HG03095 (cell line): ENCODE measurements around the gene NFAM1.

ENCODE experiments used
- ATAC-seq: cut with Tn5 transposase; IDR thresholded peaks from one replicate; pipeline ENCODE4 v1.9.1; 2021; ENCODE audit warnings: moderate library complexity; ENCODE audit not compliant: unreplicated experiment

NFAM1 gene

DNA sequence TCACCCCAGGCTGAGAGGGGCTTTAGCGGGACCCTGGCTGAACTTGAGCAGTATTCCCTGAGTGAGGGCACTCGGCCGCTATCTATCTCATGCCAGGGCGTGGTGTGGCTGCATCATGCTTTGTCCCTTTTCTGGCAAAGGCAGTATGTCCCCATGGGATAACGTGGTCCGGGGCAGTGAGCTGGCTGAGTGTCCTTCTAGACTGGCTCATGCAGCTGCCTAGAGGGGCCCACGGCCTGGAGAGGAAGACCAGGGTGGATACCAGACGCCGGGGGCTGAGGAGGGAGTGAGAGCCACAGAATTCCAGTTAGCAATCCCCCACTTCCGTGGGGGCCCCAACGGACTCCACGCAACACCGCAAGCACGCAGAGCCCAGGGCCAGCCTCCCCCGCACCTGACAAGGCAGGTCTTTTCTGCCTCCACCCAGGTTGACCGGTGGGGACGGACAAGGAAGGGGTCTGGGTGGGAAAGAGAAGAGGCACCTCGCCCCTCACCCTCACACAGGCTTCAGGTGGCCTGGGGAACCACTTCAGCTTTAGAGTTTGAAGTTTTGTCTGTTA, 15.5 kb downstream of the NFAM1 start:
- no peak for ATAC-seq

DNA sequence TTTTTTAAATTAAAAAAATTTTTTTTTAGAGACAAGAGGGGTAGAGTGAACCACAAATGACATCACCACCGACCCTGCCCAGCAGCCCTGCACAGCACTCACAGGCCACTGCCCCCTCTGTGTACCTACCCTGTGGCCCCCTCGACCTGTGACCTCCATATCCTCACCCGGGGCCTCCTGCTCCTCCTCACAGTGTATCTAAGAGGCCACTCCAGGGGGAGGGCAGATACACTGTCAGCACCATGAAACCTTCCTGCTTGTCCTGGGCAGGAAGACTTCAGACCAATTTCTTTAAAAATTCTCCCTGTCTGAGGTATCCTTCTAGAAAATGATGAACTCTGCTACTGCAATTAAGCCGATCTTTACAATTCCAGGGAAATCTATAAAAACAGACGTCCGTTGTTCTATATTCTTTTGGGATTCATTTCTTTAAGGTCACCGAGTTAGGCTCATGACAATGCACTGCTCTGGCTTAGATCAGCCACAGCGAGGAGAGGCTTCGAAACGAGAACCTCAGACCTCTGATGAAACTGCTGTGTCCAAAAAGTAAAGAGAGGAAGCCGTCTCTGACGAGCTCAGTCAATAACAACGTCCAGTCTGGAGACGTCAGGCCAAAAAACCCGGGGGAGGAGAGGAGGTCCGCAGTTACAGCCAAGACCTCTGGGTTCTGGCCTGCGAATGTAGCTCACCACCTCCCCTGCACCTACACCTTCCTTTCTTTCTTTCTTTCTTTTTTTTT, 17.5 kb downstream of the NFAM1 start:
- no peak for ATAC-seq

DNA sequence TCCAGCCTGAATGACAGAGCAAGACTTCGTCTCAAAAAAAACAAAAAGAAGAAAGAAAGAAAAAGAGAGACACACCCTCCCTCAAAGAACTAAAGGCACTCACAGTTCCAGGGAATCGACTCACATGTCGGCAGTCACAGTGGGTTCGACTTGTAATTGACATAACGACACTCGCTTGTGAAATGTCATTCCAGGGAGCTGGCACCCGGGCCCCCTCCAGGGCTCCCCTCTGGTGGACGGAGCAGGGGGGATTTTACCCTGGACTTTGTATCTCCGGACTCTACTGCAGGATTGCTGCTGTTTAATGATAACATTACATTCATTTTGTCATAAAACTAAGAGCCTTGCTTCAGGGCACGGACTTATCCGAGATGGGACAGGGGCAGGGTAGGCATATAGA, 18.2 kb downstream of the NFAM1 start:
- no peak for ATAC-seq

DNA sequence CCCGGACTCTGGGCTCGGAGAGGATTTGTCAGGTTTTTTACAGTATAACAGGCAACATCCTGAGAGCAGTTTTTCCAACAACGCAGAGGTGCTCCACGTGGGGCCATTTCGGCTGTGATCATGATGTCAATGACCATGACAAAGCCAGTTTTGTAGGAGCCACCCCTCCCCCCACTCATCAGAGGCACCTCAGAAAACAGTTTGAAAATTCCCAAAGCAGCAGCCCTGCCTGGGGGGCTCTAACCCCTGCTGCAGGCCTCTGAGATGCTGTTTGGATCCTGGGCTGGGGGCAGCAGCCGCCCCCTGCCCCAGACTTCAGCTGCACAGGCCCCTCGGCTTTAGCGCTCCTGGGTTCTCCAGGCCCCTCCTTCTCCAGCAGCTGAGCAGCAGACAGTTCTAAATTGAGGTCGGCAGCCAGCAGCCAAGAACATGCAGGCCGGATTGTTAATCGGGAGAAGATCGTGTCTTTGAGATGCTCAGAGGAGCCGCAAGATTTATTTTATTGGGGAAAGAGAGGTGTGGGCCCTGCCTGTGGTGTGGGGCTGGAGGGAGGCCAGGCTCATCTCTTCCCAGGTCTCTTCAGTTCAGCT, 19.4 kb downstream of the NFAM1 start:
- ATAC-seq, result no peak

DNA sequence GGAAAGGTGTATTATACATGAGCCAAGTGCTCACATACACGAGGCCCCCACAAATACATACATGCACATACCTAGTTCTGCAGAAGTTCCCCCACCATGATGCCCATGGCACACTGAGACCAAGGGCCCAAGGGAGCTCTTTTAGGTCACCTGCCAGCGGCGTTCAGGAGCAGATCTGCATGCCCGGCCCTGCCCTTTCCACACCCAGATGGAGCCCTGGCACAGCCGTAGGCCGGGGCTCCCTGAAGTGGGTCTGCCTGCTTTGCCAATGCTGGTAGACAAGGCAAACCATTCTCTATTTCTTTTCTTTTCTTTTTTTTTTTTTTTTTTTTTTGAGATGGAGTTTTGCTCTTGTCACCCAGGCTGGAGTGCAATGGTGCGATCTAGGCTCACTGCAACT, 21.5 kb downstream of the NFAM1 start:
- ATAC-seq, result no peak

DNA sequence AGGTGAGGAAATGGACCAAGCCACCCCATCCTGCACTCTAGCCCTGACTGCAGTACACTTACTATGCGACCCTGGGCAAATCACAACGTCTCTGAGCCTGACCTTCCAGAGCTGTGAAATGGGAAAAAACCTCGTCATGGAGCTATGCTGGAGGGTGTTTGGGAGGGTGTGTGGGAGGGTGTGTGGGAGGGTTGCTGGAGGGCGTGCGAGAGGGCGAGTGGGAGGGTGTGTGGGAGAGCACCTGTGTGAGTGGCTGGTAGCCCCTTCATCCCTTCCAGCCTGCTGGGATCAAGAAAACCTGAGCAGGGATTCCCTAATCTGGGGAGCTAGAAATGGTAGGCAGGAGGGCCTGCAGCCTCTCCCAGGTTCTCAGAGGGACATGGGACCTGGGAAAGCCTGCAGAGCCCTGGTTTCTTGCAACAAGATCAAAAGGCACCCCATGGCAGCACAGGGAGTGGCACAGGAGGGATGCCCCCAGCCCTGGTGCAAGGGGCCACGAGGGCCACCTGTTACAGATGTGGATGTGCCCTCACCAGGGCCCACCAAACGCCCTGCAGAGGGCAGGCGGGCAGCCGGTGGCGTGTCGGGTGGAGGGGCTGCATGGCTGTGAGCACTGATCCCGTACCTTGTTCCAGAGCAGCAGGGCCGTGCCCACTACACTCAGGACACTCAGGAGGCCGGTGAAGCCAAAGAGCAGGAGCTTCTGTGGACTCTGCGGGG, 23.2 kb downstream of the NFAM1 start:
- no peak for ATAC-seq

DNA sequence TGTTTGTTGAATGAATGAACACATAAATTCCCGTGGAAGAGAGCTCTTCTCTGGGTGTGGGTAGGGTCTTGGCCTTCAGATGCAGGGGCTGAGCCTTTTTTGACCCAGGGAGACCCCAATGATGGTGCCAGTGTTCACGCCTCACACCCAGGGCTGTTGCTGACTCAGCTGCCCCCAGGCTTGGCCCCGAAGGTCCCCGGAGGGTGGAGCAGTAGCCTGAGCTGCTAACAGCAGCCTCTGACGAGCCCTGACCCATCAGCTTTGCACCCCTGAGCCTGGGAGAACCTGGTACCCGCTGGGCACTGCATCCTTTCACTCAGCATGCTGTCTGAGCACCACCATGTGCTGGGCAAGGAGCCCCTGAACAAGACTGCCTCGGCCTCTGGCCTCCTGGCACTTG, 23.9 kb downstream of the NFAM1 start:
- no peak for ATAC-seq

DNA sequence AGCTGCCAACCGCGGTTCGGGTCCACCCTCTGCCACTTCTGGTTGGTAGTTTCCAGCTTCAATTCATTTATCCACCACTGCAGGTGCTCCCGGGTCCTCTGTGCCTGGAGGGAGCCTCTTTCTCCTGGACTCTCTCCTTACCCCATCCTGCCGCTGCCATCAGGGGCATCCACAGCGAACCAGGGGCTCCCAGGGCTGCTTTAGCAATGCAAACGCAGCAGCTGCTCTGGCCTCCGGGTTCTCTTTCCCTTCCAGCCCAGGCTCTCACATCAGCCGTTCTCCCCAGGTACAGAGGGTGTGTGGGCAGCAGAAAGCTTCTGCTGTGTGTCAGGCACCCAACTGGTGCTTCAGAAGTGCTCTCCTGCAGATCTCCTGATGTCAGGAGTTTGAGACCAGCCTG, 27.9 kb downstream of the NFAM1 start:
- ATAC-seq, result no peak

DNA sequence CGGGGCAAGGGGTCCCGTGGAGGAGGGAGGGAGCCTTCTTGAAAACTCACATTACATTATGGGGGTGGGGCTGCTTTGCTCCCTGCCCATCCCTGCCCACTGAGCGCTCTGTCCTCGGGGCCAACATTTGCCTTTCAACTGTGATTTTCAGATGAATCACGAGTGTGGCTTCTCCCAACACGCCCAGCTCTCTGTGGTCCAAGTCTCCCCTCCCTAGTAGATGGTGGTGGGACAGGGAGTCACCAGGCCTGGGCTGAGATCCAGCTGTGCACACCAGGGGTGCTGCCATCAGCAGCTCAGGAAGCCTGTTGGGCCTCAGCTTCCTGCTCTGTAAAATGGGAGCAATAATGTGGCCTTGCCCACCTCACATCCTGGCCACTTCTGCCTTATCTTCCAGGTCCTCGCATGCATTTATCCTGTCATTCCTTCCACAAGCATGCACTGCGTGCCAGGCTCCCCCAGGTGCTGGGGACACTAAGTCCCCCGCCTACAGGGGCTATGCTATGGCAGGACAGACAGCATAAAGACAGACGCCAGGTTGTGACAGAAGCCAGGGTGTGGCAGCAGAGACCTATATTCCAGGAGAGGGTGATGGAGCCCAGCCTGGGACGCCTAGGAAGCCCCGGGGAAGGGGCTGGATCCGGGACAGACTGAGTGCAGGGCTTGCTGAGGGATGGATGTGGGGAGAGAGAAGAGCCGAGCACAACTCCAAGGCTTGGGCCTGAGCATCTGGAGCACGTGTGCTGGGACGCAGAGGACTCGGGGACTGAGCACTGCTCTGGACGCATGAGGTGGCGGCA, 30.5 kb downstream of the NFAM1 start:
- ATAC-seq, result no peak

DNA sequence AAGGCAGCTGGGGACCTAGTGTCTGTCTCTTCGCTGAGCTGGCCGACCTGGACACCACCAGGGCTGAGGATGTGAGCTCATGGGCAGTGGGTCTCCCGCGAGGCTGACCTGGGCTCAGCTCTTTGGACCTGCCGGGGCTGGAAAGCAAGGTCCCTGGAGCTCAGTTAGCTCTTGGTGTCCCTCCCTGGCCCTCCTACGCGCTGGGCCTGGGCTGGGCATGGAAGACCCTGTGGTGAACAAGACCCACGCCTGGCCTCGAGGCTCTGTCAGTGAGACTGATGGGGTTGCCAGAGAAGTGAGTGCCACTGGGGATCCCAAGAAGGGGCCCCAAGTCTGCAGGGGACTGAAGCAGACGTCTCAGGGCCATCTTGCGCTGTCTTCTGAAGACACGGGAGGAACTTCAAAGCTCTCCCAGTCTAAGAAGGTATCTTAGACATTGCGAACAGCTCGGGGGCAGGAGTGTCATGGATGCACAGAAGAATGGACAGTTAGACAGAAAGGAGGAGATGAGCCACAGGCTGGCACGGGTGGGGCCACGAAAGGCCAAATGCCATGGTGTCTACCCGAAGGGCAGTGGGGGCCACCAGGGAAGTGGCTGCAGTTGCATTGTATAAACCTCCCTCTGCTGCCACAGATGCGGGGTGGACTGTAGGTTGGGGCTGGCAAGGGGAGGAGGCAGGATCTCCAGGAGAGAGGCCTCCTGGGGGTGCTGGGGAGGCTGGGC, 31.2 kb downstream of the NFAM1 start:
- no peak for ATAC-seq

DNA sequence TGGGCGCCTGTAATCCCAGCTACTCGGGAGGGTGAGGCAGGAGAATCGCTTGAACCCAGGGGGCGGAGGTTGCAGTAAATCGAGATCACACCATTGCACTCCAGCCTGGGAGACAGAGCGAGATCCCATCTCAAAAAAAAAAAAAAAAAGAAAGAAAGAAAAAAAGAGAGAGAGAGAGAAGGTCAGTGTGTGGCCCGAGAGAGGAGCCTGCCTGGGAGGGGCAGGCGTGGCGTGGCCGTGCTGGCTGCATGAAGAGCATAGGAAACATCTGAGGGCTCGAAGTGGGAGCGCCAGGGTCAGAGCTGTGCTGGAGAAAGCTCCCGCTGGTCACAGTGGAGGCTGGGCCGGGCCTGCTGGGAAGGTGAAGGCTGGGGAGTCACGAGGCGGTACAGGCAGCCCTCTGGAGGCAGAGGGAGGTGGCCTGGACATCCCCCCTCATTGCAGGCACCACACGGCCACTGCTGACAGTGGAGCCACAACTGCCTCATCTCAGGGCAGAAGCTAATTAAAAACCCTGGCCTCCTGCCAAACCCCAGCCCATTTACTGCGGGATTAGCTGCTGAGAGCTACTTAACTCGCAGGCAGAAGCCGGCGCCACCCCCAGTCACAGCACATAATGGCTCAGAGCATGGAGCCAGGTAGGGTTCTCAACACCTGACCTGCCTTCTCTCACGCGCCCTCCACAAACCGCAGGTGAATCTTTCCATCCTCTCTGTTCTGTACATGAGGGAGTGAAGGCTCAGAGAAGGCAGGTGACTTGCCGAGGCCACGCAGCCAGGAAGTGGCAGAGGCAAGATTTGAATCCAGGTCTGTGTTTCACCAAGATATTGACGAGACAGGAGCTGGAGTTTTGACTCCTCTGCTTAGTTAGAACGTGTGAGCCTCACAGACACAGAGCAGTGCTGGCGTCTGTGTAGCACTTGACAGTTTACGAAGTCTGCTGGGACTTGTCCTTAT, 32.6 kb downstream of the NFAM1 start:
- no peak for ATAC-seq

DNA sequence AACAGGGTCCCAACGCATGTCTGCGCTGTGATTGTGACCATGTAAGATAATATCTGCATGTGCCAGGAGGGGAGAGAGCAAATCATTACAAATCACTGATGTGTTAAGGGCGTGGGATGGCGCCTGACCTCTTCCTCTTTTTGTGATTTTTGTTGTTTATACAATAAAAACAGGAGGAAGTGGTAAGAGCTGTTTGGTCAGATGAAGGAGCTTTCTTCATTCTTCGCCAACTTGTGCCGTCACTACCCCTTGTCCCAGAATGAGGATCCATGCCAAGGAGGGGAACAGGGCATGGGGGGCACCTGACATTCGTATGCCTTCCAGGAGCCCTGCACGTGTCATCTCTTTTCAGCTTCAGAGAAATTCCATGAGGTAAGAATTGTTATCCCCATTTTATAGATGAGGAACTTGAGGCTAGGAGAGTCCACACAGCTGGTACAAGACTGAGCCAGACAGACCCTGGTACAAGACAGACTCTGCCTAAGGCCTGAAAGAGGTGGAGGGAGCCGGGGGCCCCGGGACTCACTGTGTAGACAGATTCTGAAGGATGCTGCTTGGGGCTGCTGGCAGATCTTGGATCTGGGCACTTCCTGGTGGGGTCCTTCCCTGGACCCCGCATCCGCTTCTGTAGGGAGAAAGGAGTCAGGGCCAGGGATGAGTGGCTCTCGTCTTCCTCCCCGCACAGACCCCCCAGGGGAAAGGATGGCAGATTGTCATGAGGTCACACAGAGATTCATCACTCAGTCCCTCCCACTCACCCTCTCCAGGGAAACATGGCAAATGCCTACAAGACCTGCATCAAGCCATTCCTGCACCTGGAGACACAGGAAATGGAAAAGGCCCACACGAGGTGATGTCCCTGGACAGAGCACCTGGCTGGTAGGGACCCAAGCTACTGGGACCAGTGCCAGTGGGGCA, 34.6 kb downstream of the NFAM1 start:
- ATAC-seq, result no peak

DNA sequence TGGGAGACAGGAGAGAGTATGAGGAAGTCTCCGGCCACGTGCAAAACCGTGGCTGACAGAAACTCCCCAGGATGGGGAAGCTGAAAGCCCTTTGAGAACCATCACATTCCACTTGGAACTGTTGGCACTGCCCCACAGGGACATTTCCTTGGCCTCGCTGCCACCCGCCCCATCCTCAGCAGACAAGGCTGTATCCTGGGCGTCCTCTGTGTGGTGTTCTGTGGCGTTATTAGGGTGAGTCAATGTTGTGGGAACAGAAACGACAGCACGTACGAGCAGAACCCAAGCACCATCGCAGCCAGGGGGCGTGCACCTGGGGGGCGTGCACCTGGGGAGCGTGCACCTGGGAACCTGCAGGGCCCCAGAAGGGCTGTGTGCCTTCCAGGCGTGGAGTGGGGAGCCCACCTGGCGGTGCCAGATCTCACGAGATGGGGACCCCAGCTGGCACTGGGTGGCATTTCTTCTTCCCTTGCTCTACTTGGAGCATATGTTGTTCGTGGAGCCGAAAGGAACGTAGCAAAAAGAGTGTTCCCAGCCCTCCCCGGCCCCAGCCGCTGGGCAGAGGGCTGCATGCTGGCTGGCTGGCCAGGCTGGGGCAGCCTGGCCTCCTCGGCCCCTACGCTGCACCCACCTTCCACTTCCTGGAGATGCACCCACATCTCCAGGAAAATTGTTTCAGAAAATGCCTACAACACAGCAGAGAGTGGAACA, 35.4 kb downstream of the NFAM1 start:
- no peak for ATAC-seq

DNA sequence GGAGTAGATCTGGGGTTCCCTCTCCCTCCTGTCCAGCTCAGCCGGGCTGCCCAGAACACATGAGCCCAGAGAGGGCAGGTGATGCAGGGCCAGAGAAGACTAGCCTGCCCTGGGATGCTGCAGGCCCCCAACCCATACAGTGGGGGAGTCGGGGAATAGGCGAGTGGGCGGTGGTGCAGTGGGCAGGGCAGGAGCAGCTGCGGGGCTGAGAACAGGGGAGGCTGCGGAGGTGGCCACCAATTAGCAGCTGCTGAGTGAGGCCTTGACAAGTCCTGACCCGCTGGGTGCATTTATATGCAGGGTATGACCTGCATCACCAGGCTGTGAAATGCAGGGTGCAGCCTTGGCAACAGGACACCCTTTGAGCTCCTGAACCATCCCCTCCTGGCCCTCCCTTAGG, 43.1 kb downstream of the NFAM1 start:
- no peak for ATAC-seq

DNA sequence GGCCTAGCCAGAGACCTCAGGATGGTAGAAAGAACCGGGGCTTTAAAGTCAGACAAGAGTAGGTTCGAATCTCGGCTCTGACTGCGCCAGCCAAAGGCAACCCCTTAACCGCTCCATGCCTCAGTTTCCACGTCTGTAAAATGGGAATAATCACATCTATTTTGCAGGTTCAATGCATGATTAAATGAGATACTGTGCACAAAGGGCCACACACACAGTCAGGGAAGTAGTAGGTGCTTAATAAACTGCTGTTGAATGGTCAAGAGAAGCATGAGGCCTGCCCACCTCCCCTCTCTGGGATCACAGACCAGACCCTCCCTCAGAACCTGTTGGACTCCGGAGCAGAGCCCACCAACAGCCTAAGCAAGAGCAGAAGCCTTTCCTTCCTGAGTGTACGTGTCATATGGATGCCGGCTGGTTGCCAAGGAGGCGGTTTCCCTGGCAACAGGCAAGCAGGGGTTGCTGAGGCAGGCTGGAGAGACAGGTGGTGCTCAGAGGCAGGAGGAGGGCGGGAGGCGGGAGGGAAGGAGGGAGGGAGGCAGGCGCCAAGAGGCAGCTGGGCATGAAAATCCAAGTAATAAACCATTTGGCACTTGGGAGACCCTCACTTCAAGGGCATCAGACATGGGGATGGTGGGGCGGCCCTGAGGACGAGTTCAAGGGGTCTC, 43.9 kb downstream of the NFAM1 start:
- ATAC-seq, result no peak

DNA sequence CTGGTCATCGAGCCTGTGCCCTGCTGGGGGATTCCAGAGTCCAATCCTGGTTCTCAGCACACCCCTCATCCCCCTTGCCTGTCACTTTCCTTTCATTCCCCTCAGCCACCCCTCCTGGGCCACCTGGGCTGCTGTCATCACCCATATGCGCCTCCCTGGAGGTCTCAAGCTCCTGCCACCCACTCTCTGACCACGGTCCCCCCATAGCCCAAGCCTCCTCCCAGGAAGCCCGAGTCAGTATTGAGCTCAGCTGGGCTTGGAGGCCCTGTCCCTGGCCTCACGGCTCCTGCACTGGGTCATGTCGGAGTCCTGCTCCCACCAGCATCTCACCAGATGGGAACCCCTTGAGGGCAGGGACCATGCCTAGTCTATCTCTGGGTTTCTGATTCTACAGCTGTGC, 44.6 kb downstream of the NFAM1 start:
- no peak for ATAC-seq

DNA sequence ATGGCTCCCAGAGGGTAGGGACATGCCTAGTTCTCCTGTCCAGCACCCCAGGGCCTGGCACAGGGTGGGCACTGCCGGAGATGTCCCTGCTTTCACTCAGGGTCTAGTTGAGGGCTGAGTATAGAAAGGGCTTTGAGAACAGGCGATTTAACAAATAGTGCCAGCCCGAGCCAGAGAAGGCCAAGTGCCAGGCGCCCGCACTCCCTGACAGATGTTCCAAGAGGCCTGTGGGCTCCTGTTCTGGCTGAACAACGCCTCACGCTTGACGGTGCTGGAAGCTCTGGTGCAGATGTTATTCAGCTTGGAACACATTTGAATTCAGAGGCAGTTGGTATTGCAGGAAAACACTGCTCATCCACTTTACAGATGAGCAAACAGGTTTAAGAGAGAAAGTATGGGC, 46.5 kb downstream of the NFAM1 start:
- no peak for ATAC-seq
